Measurements from ENCODE around the gene ADRM1. TPM values are rescaled to one million over a fixed set of nuclear protein-coding genes. Genes with fewer than 3 reads are reported as not detected.

ADRM1 gene
- total RNA-seq, 1 experiment from 2014 or later: 53.5 TPM

DNA sequence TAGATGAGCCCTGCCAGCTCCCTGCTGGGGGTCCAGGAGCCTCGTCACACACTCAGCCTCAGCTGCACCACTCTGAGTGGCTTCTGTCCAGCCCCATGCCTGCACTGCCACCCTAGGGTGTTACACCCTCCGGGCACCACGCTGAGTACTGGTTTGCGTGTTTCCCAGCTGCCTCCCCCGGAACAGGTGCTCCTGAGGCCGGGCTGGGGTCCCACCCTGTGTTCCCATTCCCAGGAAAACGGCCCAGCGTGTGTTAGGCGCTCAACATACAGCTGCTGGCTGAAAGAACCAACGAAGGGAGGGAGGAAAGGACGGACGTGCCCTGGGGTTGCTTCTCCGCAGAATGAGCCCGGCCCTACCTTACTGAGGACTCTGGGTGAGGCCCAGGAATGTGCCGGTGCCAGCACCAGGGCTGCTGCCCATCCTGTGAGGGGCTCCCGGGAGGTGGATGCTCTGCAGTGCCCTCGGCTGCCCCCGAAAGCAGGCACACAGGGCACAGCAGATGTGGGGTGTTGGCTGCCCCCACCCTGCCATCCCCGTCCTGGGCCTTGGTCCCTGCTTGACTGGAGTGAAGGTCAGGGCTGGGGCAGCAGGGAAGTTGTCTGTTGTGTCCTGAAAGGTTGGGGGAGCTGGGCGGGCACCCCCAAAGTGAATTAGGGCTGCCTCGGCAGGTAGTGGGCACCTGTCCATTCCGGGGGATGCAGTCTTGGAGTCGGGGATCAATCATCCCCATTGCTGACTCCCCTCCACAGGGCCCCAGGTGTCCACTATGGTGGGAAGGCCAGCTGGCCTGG, 48.0 kb downstream of the ADRM1 start:
- no peaks in the 10 kb centered on the region for H3K79me2 ChIP-seq (ENCODE audit: low read length)
- H3K9me3 ChIP-seq (ENCODE audit: low read length): no peaks in the 10 kb centered on the region
- no peaks in the 10 kb centered on the region for H3K27me3 ChIP-seq (ENCODE audit: low read length)
- H3K9ac ChIP-seq (ENCODE audit: low read length): no peak overlapping the region
- H3K4me2 ChIP-seq (ENCODE audit: low read depth, low read length, poor library complexity, severe bottlenecking): no peak overlapping the region
- no peak overlapping the region for H3K4me3 ChIP-seq (ENCODE audit: low read length)
- H4K20me1 ChIP-seq (ENCODE audit: insufficient read depth, low read depth, low read length): 0 out of 2 replicates have a peak, but pooled peaks cover 9% of the 10 kb centered on the region
- DNase-seq: no peak
- no peaks in the 10 kb centered on the region for H3K4me1 ChIP-seq (ENCODE audit: low read length)
- H2AFZ ChIP-seq (ENCODE audit: low read length): no peak overlapping the region
- H3K9me2 ChIP-seq (replicated peaks; ENCODE audit: insufficient read depth, low read length): no peaks in the 10 kb centered on the region
- H3K27ac ChIP-seq (ENCODE audit: low read length): no peak overlapping the region
- H3K36me3 ChIP-seq (ENCODE audit: insufficient read depth, low read length): no peaks in the 10 kb centered on the region

DNA sequence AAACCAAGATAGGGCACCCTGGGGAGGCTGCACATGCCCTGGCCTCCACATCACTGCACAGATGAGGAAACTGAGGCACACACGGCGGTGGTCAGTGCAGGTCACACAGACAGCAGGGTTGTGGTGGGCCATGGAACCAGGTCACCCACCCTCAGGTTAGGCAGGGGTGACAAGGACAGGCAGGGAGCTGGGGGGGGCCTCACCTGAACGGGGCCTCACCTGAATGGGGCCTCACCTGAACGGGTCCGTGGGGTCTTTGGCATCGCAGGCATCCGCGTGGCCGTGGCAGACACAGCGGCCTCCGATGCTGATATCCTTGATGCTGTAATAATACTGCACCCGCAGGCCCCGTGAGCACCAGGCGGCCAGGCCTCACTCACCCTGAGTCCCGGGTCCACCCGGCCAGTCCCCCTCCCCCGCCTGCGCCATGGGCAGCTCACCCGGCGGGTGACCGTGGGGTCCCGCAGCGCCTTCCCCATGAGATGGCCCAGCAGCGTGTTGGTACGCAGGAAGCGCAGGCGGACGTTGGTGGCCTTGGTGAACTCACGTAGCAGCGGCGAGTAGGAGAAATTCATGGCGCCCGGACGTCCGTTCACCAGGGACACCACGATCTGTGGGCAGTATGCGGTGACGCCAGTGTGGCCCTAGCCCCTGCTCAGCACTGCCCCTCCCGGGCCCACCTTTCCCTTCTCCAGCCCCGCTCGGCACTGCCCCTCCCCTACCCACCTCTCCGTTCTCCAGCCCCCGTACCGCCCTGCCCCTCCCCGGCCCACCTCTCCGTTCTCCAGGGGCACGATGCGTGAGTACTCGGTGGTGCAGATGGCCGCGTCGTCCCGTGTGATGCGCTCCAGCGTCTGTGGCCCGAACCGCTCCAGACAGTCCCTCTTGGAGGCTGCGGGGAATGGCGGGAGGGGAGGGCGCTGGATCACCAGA, 48.9 kb downstream of the ADRM1 start:
- Histone ChIP-seq H3K9me2 (replicated peaks; ENCODE audit: insufficient read depth, low read length) (no peaks in the 10 kb centered on the region), H3K9me3 (ENCODE audit: low read length) (no peaks in the 10 kb centered on the region), H3K79me2 (ENCODE audit: low read length) (no peaks in the 10 kb centered on the region), H3K36me3 (ENCODE audit: insufficient read depth, low read length) (no peaks in the 10 kb centered on the region), H3K4me2 (ENCODE audit: low read depth, low read length, poor library complexity, severe bottlenecking) (no peak overlapping the region), H4K20me1 (ENCODE audit: insufficient read depth, low read depth, low read length) (0 out of 2 replicates have a peak, but pooled peaks cover 9% of the 10 kb centered on the region), H3K27ac (ENCODE audit: low read length) (no peak overlapping the region), H3K9ac (ENCODE audit: low read length) (no peak overlapping the region), H3K4me1 (ENCODE audit: low read length) (peaks cover 2% of the 10 kb centered on the region; the same call in 1 of the 2 replicates), H2AFZ (ENCODE audit: low read length) (no peak overlapping the region), H3K27me3 (ENCODE audit: low read length) (no peaks in the 10 kb centered on the region), H3K4me3 (ENCODE audit: low read length) (no peak overlapping the region)
- no peak for DNase-seq

DNA sequence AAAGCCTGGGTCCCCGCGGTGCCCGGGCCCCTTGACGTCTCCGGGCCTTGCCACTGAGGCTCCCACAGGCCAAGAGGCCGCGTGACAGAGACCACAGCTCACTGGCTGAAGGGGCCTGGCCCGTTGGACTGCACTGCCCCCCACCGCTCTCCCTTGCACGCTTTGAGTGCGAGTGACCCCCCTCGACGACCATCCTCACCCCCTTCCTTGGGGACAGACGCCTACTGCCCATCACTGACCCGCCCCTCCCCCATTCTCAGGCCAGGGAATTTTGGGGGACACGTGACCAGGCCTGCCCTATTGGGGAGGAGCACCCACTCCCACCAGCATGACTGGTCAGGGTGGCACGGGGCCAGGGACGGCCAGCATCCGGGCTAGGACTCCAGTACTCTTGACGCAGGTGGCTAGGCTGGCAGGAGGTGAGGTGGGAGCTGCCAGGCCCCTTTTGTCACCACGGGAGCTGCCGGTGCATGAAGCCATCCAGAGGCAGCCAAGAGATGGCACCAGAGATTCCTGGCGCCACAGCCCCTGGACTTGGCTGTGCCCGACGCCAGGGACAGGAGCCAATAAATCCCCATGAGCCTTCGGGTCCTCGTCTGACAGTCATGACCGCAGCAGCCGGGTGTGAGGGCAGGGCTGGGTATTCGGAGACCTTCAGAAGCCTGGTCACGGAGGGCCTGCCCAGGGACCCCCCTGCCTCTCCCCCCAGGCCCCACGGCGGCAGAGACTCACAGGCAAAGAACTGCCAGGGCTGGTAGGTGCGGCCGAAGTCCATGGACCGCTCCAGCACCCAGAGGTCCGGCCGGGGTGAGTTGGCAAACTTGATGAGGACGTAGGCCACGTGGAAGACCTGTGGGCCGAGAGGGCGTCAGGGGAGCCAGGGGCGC, 49.8 kb downstream of the ADRM1 start:
- H2AFZ ChIP-seq (ENCODE audit: low read length): no peak overlapping the region
- no peaks in the 10 kb centered on the region for H3K79me2 ChIP-seq (ENCODE audit: low read length)
- no peaks in the 10 kb centered on the region for H3K36me3 ChIP-seq (ENCODE audit: insufficient read depth, low read length)
- no peaks in the 10 kb centered on the region for H3K27me3 ChIP-seq (ENCODE audit: low read length)
- no peak overlapping the region for H3K4me2 ChIP-seq (ENCODE audit: low read depth, low read length, poor library complexity, severe bottlenecking)
- no peak for DNase-seq
- peaks cover 2% of the 10 kb centered on the region; the same call in 1 of the 2 replicates for H3K4me1 ChIP-seq (ENCODE audit: low read length)
- H3K9ac ChIP-seq (ENCODE audit: low read length): no peak overlapping the region
- 0 out of 2 replicates have a peak, but pooled peaks cover 12% of the 10 kb centered on the region for H4K20me1 ChIP-seq (ENCODE audit: insufficient read depth, low read depth, low read length)
- H3K27ac ChIP-seq (ENCODE audit: low read length): no peak overlapping the region
- H3K9me3 ChIP-seq (ENCODE audit: low read length): no peaks in the 10 kb centered on the region
- no peaks in the 10 kb centered on the region for H3K9me2 ChIP-seq (replicated peaks; ENCODE audit: insufficient read depth, low read length)
- no peak overlapping the region for H3K4me3 ChIP-seq (ENCODE audit: low read length)

DNA sequence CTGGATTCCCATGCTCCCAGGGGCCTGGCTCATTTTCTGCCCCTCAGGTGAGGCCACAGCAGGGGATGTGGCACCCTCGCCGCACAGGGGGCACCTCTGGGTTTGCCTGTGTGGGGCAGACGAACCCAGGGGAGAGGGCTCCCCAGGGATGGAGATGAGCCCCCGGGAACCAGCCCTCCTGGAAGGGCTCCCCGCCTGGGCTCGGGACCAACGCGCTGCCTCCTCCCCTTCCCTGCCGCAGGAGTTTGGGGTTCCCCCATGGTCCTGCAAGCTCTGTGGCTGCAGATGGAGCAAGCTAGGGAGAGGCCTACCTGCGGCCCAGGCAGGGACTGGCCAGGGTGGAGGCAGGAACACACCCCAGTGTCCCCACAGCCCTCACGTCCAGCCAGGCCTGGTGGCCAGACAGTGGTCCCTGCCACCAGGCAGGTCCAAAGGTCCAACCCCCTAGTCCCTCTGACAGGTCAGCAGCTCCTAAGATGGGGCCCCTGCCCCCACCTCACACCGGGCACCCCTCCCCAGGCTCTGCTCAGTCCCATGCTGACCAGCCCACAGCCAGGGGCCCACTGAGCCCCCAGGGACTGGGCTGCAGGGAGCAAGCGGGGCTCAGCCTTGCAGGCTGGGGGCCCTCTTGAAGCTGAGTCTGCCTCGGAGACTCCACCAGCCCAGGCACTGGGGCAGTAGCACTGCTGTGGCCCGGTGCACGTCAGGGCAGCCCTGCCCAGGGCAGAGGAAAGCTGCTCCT, 50.7 kb downstream of the ADRM1 start:
- H3K9ac ChIP-seq (ENCODE audit: low read length): no peak overlapping the region
- DNase-seq: no peak
- no peaks in the 10 kb centered on the region for H3K27me3 ChIP-seq (ENCODE audit: low read length)

DNA sequence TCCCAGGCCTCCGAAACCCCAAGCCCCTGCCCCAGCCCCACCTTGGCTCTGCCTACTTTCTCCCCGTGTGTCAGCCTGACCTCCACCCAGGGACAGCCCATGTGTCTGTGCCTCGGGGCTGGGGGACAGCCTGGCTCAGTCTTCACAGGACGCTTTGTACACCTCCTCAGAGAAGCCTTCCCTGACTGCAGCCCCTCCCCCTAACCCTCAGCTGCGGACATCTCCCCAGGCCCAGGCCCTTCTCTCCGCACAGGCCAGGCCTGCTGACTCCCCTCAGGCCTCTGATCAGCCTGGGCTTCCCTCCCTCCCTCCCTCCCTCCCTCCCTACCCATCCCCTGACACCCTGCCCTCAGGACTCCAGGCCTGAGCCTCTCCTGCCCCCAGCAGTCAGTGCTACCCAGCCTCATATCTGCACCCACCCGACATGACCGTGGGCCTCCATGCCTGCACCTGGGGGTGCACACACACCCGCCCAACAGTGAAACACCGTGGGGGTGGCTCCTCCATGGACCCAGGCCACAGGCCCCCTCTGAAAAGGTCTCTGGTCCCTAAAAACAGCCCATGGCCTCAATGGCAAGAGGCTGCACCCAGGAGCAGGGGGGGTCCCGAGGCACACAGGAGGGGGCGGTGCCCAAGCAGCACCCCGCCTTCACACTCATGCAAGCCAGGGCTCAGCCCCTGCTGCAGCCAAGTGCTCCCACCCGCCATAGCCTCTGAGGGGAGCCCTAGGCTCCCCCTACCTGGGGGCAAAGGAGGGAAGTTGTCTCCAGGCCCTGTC, 51.4 kb downstream of the ADRM1 start:
- H3K27ac ChIP-seq (ENCODE audit: low read length): no peak overlapping the region
- H3K36me3 ChIP-seq (ENCODE audit: insufficient read depth, low read length): no peaks in the 10 kb centered on the region
- no peak overlapping the region for H2AFZ ChIP-seq (ENCODE audit: low read length)
- H3K4me1 ChIP-seq (ENCODE audit: low read length): peaks cover 2% of the 10 kb centered on the region
- no peak overlapping the region for H3K4me2 ChIP-seq (ENCODE audit: low read depth, low read length, poor library complexity, severe bottlenecking)
- H3K27me3 ChIP-seq (ENCODE audit: low read length): no peaks in the 10 kb centered on the region
- peaks cover 19% of the 10 kb centered on the region; the same call in 1 of the 2 replicates for H4K20me1 ChIP-seq (ENCODE audit: insufficient read depth, low read depth, low read length)
- H3K9ac ChIP-seq (ENCODE audit: low read length): no peak overlapping the region
- no peak for DNase-seq
- H3K9me2 ChIP-seq (replicated peaks; ENCODE audit: insufficient read depth, low read length): no peaks in the 10 kb centered on the region
- no peaks in the 10 kb centered on the region for H3K79me2 ChIP-seq (ENCODE audit: low read length)
- no peak overlapping the region for H3K4me3 ChIP-seq (ENCODE audit: low read length)
- H3K9me3 ChIP-seq (ENCODE audit: low read length): no peaks in the 10 kb centered on the region

More for the DNA sequence above, 50.7 kb downstream of the ADRM1 start:
- Histone ChIP-seq H3K9me3 (ENCODE audit: low read length) (no peaks in the 10 kb centered on the region), H4K20me1 (ENCODE audit: insufficient read depth, low read depth, low read length) (peaks cover 16% of the 10 kb centered on the region; the same call in 1 of the 2 replicates), H3K9me2 (replicated peaks; ENCODE audit: insufficient read depth, low read length) (no peaks in the 10 kb centered on the region), H3K27ac (ENCODE audit: low read length) (no peak overlapping the region), H3K36me3 (ENCODE audit: insufficient read depth, low read length) (no peaks in the 10 kb centered on the region), H3K4me1 (ENCODE audit: low read length) (peaks cover 2% of the 10 kb centered on the region; the same call in 1 of the 2 replicates), H3K4me2 (ENCODE audit: low read depth, low read length, poor library complexity, severe bottlenecking) (no peak overlapping the region), H3K79me2 (ENCODE audit: low read length) (no peaks in the 10 kb centered on the region), H2AFZ (ENCODE audit: low read length) (no peak overlapping the region), H3K4me3 (ENCODE audit: low read length) (no peak overlapping the region)

DNA sequence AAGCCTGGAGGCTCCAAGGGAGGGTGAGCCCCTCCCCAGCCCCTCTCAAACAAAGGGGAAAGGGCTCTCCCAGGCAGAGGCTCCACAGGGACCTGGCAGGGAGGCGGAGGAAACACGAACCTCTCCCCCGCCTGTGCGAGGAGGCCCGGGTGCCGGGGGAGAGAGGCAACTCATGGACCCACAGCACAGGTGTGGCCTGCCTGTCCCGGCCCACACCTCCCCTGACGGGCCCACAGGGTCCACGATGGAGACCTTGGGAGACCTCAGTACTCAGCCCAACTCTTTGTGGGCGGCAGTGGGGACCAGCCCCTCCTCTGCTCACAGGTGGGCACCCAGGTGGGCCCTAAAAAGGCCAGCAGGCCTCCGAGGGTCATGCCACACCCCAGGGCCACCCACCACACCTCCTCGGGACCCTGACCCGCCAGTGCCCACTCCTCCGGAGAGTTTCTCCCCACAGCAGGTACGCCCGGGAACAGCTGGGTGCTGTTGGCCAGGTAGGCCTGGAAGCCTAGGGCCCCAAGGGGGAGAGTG, 52.1 kb downstream of the ADRM1 start:
- H3K4me2 ChIP-seq (ENCODE audit: low read depth, low read length, poor library complexity, severe bottlenecking): no peak overlapping the region

DNA sequence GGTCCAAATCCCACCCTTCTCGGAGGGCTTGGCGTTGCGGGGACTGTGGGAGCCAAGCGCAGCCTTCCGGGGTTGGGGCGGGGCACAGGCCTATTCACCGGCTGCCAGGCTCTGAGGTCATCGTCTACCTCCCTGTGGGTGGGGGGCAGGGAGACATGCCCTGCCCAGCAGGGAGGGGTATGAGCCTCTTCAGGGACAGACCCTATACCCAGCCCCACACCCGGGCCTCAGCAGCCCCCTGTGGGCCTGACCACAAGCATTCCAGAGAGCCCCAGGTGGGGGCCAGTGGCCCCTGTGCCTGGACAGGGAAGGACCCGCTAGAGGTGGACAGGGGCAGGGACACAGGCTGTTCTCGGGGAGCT, 52.7 kb downstream of the ADRM1 start:
- Histone ChIP-seq H3K4me2 (ENCODE audit: low read depth, low read length, poor library complexity, severe bottlenecking) (no peak overlapping the region), H4K20me1 (ENCODE audit: insufficient read depth, low read depth, low read length) (peaks cover 19% of the 10 kb centered on the region; the same call in 1 of the 2 replicates), H3K36me3 (ENCODE audit: insufficient read depth, low read length) (no peaks in the 10 kb centered on the region), H3K9me2 (replicated peaks; ENCODE audit: insufficient read depth, low read length) (no peaks in the 10 kb centered on the region), H3K4me3 (ENCODE audit: low read length) (no peak overlapping the region), H3K79me2 (ENCODE audit: low read length) (no peaks in the 10 kb centered on the region), H3K9me3 (ENCODE audit: low read length) (no peaks in the 10 kb centered on the region), H3K27ac (ENCODE audit: low read length) (no peak overlapping the region), H3K9ac (ENCODE audit: low read length) (no peak overlapping the region), H3K4me1 (ENCODE audit: low read length) (peaks cover 2% of the 10 kb centered on the region), H3K27me3 (ENCODE audit: low read length) (no peaks in the 10 kb centered on the region), H2AFZ (ENCODE audit: low read length) (no peak overlapping the region)
- DNase-seq: no peak

More for the DNA sequence above, 52.1 kb downstream of the ADRM1 start:
- Histone ChIP-seq H3K27me3 (ENCODE audit: low read length) (no peaks in the 10 kb centered on the region), H3K79me2 (ENCODE audit: low read length) (no peaks in the 10 kb centered on the region), H2AFZ (ENCODE audit: low read length) (no peak overlapping the region), H3K4me1 (ENCODE audit: low read length) (peaks cover 2% of the 10 kb centered on the region), H4K20me1 (ENCODE audit: insufficient read depth, low read depth, low read length) (peaks cover 19% of the 10 kb centered on the region; the same call in 1 of the 2 replicates), H3K4me3 (ENCODE audit: low read length) (no peak overlapping the region), H3K9me2 (replicated peaks; ENCODE audit: insufficient read depth, low read length) (no peaks in the 10 kb centered on the region), H3K9me3 (ENCODE audit: low read length) (no peaks in the 10 kb centered on the region), H3K36me3 (ENCODE audit: insufficient read depth, low read length) (no peaks in the 10 kb centered on the region), H3K27ac (ENCODE audit: low read length) (no peak overlapping the region), H3K9ac (ENCODE audit: low read length) (no peak overlapping the region)
- no peak for DNase-seq
